Measurements from ENCODE around the gene GMCL1.

Gene GMCL1

GRCh38 chr2:69916106-69916505 lies 86.6 kb downstream of the GMCL1 start:
- no peak for DNase-seq
- Histone ChIP-seq H3K27me3 (replicated peaks) (no peaks in the 10 kb centered on the region), H3K27ac (no peak overlapping the region), H3K36me3 (replicated peaks) (peaks cover 3% of the 10 kb centered on the region), H3K4me3 (ENCODE audit: low read depth, low read length) (peak overlapping the region; percentile 81)
- no peak for TF ChIP-seq CTCF (IDR thresholded peaks at IDR 0.05; ENCODE audit: low read depth, low read length, missing control alignments)
- in situ Hi-C loops (cut with HindIII; ENCODE audit: low pct_ligation_motif_present, low sequenced_read_pairs) = loop anchor here (25.0 kb wide), 1 partner anchor 221 kb away; no protein-coding TSS in a partner anchor

- Histone ChIP-seq H3K27ac (peak overlapping the region; percentile 47), H3K4me3 (ENCODE audit: low read depth, low read length) (no peak overlapping the region), H3K27me3 (replicated peaks) (no peaks in the 10 kb centered on the region), H3K36me3 (replicated peaks) (peaks cover 6% of the 10 kb centered on the region)
- no peak for TF ChIP-seq CTCF (IDR thresholded peaks at IDR 0.05; ENCODE audit: low read depth, low read length, missing control alignments)
- peak; percentile 74 for DNase-seq
- in situ Hi-C loops (cut with HindIII; ENCODE audit: low pct_ligation_motif_present, low sequenced_read_pairs) = loop anchor here (25.0 kb wide), 1 partner anchor 219 kb away; no protein-coding TSS in a partner anchor
Measured at GRCh38 chr2:69917852-69918251, 88.4 kb downstream of the GMCL1 start.

- Histone ChIP-seq H3K36me3 (replicated peaks) (peaks cover 6% of the 10 kb centered on the region), H3K27me3 (replicated peaks) (no peaks in the 10 kb centered on the region), H3K4me3 (ENCODE audit: low read depth, low read length) (no peak overlapping the region), H3K27ac (peak overlapping the region; percentile 47)
- no peak for DNase-seq
- no peak for TF ChIP-seq CTCF (IDR thresholded peaks at IDR 0.05; ENCODE audit: low read depth, low read length, missing control alignments)
- in situ Hi-C loops (cut with HindIII; ENCODE audit: low pct_ligation_motif_present, low sequenced_read_pairs) = loop anchor here (25.0 kb wide), 1 partner anchor 219 kb away; no protein-coding TSS in a partner anchor
Measured at GRCh38 chr2:69918401-69918800, 88.9 kb downstream of the GMCL1 start.

- in situ Hi-C loops (cut with HindIII; ENCODE audit: low pct_ligation_motif_present, low sequenced_read_pairs) = loop anchor here (25.0 kb wide), 1 partner anchor 214 kb away; no protein-coding TSS in a partner anchor
- H3K36me3 ChIP-seq (replicated peaks) = peaks cover 18% of the 10 kb centered on the region
Measured at GRCh38 chr2:69923116-69923515, 93.7 kb downstream of the GMCL1 start.

GRCh38 chr2:69926849-69927515 lies 97.5 kb downstream of the GMCL1 start:
- DNase-seq = no peak
- TF ChIP-seq CTCF (IDR thresholded peaks at IDR 0.05; ENCODE audit: low read depth, low read length, missing control alignments) = no peak
- Histone ChIP-seq H3K27ac (no peak overlapping the region), H3K36me3 (replicated peaks) (peaks cover 19% of the 10 kb centered on the region), H3K27me3 (replicated peaks) (no peaks in the 10 kb centered on the region), H3K4me3 (ENCODE audit: low read depth, low read length) (no peak overlapping the region)
- in situ Hi-C loops (cut with HindIII; ENCODE audit: low pct_ligation_motif_present, low sequenced_read_pairs) = loop anchor here (25.0 kb wide), 1 partner anchor 160 kb away; the partner anchor contains the start of gene PCBP1

More at GRCh38 chr2:69923116-69923515, 93.7 kb downstream of the GMCL1 start:
- H3K27me3 ChIP-seq (replicated peaks) = no peaks in the 10 kb centered on the region
- DNase-seq = no peak
- H3K27ac ChIP-seq = no peak overlapping the region
- no peak for TF ChIP-seq CTCF (IDR thresholded peaks at IDR 0.05; ENCODE audit: low read depth, low read length, missing control alignments)
- H3K4me3 ChIP-seq (ENCODE audit: low read depth, low read length) = no peak overlapping the region
